ENCODE data around the gene FHIT.

The FHIT gene

GRCh38 chr3:60729056-60729455 lies 522.2 kb downstream of the FHIT start:
- no peak for TF ChIP-seq CTCF (conservative IDR thresholded peaks at IDR 0.05; ENCODE audit: low read depth, low read length)
- H3K4me3 ChIP-seq (ENCODE audit: low read depth, low read length): no peak overlapping the region
- DNase-seq (ENCODE audit: low read depth): no peak

- no peak for TF ChIP-seq CTCF (conservative IDR thresholded peaks at IDR 0.05; ENCODE audit: low read depth, low read length)
- DNase-seq (ENCODE audit: low read depth): no peak
- no peak overlapping the region for H3K4me3 ChIP-seq (ENCODE audit: low read depth, low read length)
Measured at GRCh38 chr3:60728006-60728405, 523.2 kb downstream of the FHIT start.

- TF ChIP-seq CTCF (conservative IDR thresholded peaks at IDR 0.05; ENCODE audit: low read depth, low read length): no peak
- H3K4me3 ChIP-seq (ENCODE audit: low read depth, low read length): no peak overlapping the region
- no peak for DNase-seq (ENCODE audit: low read depth)
Measured at GRCh38 chr3:60720736-60721135, 530.5 kb downstream of the FHIT start.

GRCh38 chr3:60716573-60716972 lies 534.7 kb downstream of the FHIT start:
- DNase-seq (ENCODE audit: low read depth): no peak
- no peak overlapping the region for H3K4me3 ChIP-seq (ENCODE audit: low read depth, low read length)
- TF ChIP-seq CTCF (conservative IDR thresholded peaks at IDR 0.05; ENCODE audit: low read depth, low read length): no peak

- TF ChIP-seq CTCF (conservative IDR thresholded peaks at IDR 0.05; ENCODE audit: low read depth, low read length): no peak
- H3K4me3 ChIP-seq (ENCODE audit: low read depth, low read length): no peak overlapping the region
- DNase-seq (ENCODE audit: low read depth): peak; percentile 83
Measured at GRCh38 chr3:60708191-60708975, 542.9 kb downstream of the FHIT start.

GRCh38 chr3:60707452-60708020 lies 543.7 kb downstream of the FHIT start:
- no peak for TF ChIP-seq CTCF (conservative IDR thresholded peaks at IDR 0.05; ENCODE audit: low read depth, low read length)
- no peak for DNase-seq (ENCODE audit: low read depth)
- no peak overlapping the region for H3K4me3 ChIP-seq (ENCODE audit: low read depth, low read length)
